Epidermal melanocyte (primary cell): Measurements from ENCODE around the gene LGR5.

Experiments
- DNase-seq: peaks from one replicate; pipeline ENCODE4 v3.0.0; 2011; ENCODE audit warnings: low spot score; ENCODE audit not compliant: insufficient read length

LGR5 gene

GRCh38 chr12:71594214-71594948 is 154.8 kb downstream of the LGR5 start:
- no peak for DNase-seq

GRCh38 chr12:71599210-71599609 is 159.6 kb downstream of the LGR5 start:
- DNase-seq: no peak

- DNase-seq: no peak
These were observed 161.9 kb downstream of the LGR5 start for GRCh38 chr12:71601546-71601945.

- no peak for DNase-seq
These were observed 163.4 kb downstream of the LGR5 start for GRCh38 chr12:71602761-71603577.

GRCh38 chr12:71605039-71605438 is 165.4 kb downstream of the LGR5 start:
- no peak for DNase-seq

DNA sequence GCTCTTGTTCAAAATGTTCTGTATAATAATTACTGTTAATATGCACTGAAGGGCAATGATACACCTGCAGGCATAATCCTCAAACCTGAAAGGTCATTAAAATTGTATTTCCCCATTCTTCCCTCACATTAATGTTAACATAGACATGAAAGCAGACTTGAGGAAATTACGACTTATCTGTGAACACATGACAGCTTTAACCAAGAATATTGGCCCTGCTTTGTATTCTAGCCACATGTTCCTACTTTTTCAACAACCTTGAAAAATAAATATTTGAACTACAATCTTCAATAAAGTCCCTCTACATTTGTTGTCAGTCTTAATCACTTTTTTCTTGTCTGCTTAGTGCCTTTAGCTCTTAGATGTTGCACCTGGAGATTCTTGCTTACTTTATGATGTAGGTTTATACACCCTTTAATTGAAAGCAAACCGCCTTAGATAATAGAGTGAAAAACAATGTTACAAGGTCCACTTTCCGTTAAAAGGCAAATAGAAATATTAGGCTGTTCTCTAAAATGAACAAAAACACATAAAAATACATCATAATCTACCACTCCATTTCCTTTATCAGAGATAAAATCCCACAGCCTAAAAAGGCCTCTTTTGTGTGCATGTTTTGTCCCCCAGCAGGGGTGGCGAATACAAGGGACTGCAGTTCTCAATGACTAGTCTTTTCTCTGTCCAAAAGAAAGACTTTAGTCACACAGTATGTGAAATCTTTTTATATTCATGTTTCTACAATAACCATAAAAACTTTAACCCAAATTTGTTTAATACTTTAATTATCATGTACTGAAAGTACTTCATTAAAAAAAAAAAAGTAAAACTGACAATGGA is 168.1 kb downstream of the LGR5 start:
- no peak for DNase-seq

DNA sequence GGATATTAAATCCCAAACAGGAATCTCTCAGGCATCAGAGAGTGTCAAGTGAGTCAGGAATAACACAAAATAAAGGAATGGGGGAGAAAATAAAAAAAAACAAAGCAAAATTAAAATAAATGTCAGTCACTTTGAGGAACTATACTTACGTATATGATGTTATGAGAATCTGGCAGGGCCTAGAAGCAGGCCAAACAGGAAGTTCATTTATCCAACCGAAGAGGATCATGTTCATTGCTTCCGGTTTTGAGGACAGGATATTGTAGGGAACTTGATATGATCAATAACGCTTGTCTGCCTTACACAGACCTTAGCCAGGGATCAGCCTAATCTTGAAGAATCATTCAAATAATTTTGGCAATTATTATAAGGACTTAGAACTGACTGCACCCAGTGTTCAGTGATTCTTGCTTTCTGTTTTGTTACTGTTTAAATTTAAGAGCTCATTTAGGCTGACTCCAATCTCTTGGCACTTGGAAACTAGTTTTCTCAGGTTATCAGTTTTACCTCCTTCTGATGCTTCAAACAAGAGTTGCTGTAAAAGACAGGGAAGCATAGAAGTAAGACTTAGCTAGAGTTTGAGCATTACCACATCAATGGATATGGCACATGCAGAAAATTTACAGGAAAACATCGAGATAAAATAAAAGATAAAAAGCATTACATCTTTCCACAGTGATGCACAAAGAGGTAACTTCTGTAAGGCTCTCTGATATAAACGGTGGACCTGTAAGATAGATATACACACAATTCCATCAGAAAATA is 170.6 kb downstream of the LGR5 start:
- DNase-seq: no peak

- DNase-seq: no peak
These were observed 182.3 kb downstream of the LGR5 start for GRCh38 chr12:71621938-71622337.

- DNase-seq: no peak
These were observed 185.9 kb downstream of the LGR5 start for GRCh38 chr12:71625476-71625875.

GRCh38 chr12:71626098-71626497 is 186.5 kb downstream of the LGR5 start:
- no peak for DNase-seq

DNA sequence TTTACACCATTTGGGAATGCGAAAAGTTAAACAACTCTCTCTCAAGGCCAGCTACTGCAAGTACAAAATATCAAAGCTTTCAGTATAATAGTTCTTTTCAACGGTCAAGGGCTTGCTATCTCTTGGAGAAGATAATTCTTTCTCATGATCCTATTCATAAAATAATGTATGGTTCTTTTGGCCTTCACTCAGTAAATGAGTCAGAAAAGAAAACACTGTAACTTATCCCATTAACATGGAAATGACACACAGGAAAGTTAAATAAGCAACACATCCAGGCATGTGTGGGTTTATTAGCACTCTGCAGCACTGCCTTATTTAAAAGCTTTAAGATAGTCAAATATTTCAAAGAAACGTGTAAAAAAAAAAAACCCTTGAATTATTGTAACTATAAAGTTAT is 187.2 kb downstream of the LGR5 start:
- no peak for DNase-seq

GRCh38 chr12:71627438-71628002 is 187.9 kb downstream of the LGR5 start:
- no peak for DNase-seq
